GM19372 (cell line): ENCODE results near the gene VAT1.
A peak's percentile ranks its signal among the peaks of the same experiment; 100 is the strongest.
"Not testable (repeated sequence)": the region's sequence is repeated elsewhere in the genome, so short reads cannot be mapped to it uniquely, and the experiment has no call there.

Source experiments
- ATAC-seq: cut with Tn5 transposase; IDR thresholded peaks from one replicate; pipeline ENCODE4 v1.9.1; 2021; ENCODE audit warnings: mild to moderate bottlenecking, low read depth, moderate library complexity; ENCODE audit not compliant: unreplicated experiment

VAT1 gene

GRCh38 chr17:43021741-43022512 is at the start of gene VAT1:
VAT1 (minus strand) TSS chr17:43022385; CDS start chr17:43022322, 63 bp downstream.
- peak; percentile 46 for ATAC-seq

- no peak for ATAC-seq
Observed at GRCh38 chr17:43070872-43071271, 48.7 kb upstream of the VAT1 start.

GRCh38 chr17:43070257-43070656 is 48.1 kb upstream of the VAT1 start:
- ATAC-seq: no peak

- ATAC-seq: no peak
Observed at GRCh38 chr17:43069368-43069898, 47.2 kb upstream of the VAT1 start.

GRCh38 chr17:43068570-43069367 is 46.6 kb upstream of the VAT1 start:
- no peak for ATAC-seq

GRCh38 chr17:43062984-43063638 is 40.9 kb upstream of the VAT1 start:
- no peak for ATAC-seq

- no peak for ATAC-seq
Observed at GRCh38 chr17:43056051-43056450, 33.9 kb upstream of the VAT1 start.

- ATAC-seq: not testable (repeated sequence)
Observed at GRCh38 chr17:43053008-43053407, 30.8 kb upstream of the VAT1 start.

GRCh38 chr17:43051969-43052368 is 29.8 kb upstream of the VAT1 start:
- ATAC-seq: no peak

- ATAC-seq: no peak
Observed at GRCh38 chr17:43044024-43044423, 21.8 kb upstream of the VAT1 start.

- no peak for ATAC-seq
Observed at GRCh38 chr17:43043307-43043706, 21.1 kb upstream of the VAT1 start.

GRCh38 chr17:43042025-43042628 is 19.9 kb upstream of the VAT1 start:
- no peak for ATAC-seq

- ATAC-seq: no peak
Observed at GRCh38 chr17:43040655-43041054, 18.5 kb upstream of the VAT1 start.

- no peak for ATAC-seq
Observed at GRCh38 chr17:43039646-43040045, 17.5 kb upstream of the VAT1 start.

- ATAC-seq: no peak
Observed at GRCh38 chr17:43034894-43035293, 12.7 kb upstream of the VAT1 start.

GRCh38 chr17:43033948-43034881 is 12.0 kb upstream of the VAT1 start:
- ATAC-seq: no peak

- ATAC-seq: no peak
Observed at GRCh38 chr17:43031666-43032065, 9.5 kb upstream of the VAT1 start.

GRCh38 chr17:43030137-43030767 is 8.1 kb upstream of the VAT1 start:
- ATAC-seq: no peak

- ATAC-seq: no peak
Observed at GRCh38 chr17:43028221-43028861, 6.2 kb upstream of the VAT1 start.
